ENCODE results near the gene WDR86. TPM values are rescaled to one million over a fixed set of nuclear protein-coding genes. Genes with fewer than 3 reads are reported as not detected.

Gene WDR86
- total RNA-seq (under 1 TPM; 0.47 to 0.85 TPM), polyA plus RNA-seq (1 to 10 TPM in 1 of 3 donors, under 1 TPM in 2; 0.67 to 1.2 (median 0.81) TPM), total RNA-seq (0 to 8.4 (median 0.27) reads per million in 6 experiments)

- POLR2A ChIA-PET = interaction anchor here (1.1 to 2.5 kb wide), 3 partner anchors 10 to 38 kb away, joined by 4 to 11 read pairs (median 6); no protein-coding TSS in a partner anchor
- DNase-seq = peak in 3 of 10 donors; percentile 30 to 47 (median 38)
- H3K4me3 Mint-ChIP-seq = peak within 1 kb of the TSS; percentile 61 to 90 (median 82)
- peaks cover 0 to 2% (median 0%) of the 10 kb centered on the region in 3 donors for H3K36me3 Mint-ChIP-seq
- ATAC-seq = peak in 1 of 2 donors; percentile 33
- peak within 1 kb of the TSS; percentile 61 to 94 (median 87) for H3K27ac Mint-ChIP-seq
- H3K9me3 Mint-ChIP-seq = no peaks in the 10 kb centered on the region
- peaks cover 6 to 29% (median 24%) of the 10 kb centered on the region in 5 donors for H3K27me3 Mint-ChIP-seq
- H3K4me1 Mint-ChIP-seq = peaks cover 9 to 31% (median 23%) of the 10 kb centered on the region in 4 donors
Measured at GRCh38 chr7:151409667-151410404, at the start of gene WDR86. WDR86 (minus strand) TSS chr7:151410038; CDS start chr7:151409589, 449 bp downstream.

- POLR2A ChIA-PET = no interaction called here
- ATAC-seq = no peak
- no peak overlapping the region for H3K27ac Mint-ChIP-seq
- peaks cover 0 to 7% (median 2%) of the 10 kb centered on the region in 3 donors for H3K36me3 Mint-ChIP-seq
- no peak overlapping the region for H3K4me3 Mint-ChIP-seq
- no peak for DNase-seq
- peaks cover 0 to 6% (median 2%) of the 10 kb centered on the region in 4 donors for H3K4me1 Mint-ChIP-seq
- peaks cover 2 to 15% (median 4%) of the 10 kb centered on the region in 5 donors for H3K27me3 Mint-ChIP-seq
- H3K9me3 Mint-ChIP-seq = peaks cover 0 to 23% (median 3%) of the 10 kb centered on the region in 9 donors
Measured at GRCh38 chr7:151457534-151457933, 47.7 kb upstream of the WDR86 start.

DNA sequence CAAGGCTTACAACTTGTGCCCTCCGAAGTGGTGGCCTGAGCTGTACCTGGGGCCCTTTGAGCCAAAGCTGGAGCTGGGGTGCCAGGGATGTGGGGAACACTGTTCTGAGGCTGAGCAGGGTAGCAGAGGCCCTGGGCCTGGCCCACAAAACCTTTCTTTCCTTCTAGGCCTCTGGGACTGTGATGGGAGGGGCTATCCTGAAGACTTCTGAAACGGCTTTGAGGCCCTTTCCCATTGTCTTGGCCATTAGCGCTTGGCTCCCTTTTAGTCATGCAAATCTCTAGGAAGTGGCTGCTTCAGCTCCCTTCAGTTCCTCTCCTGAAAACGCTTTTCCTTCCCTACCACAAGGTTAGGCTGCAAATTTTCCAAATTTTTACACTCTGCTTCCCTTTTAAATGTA, 46.9 kb upstream of the WDR86 start:
- Mint-ChIP-seq H3K27ac (no peak overlapping the region), H3K36me3 (no peaks in the 10 kb centered on the region), H3K27me3 (peaks cover 2 to 15% (median 4%) of the 10 kb centered on the region in 5 donors), H3K4me1 (peaks cover 0 to 6% (median 2%) of the 10 kb centered on the region in 4 donors), H3K4me3 (no peak overlapping the region), H3K9me3 (peaks cover 0 to 15% (median 3%) of the 10 kb centered on the region in 9 donors)
- DNase-seq (no peak), ATAC-seq (no peak)
- POLR2A ChIA-PET = no interaction called here

GRCh38 chr7:151456276-151456675, 46.4 kb upstream of the WDR86 start:
- peaks cover 0 to 13% (median 0%) of the 10 kb centered on the region in 9 donors for H3K9me3 Mint-ChIP-seq
- peak overlapping the region in 1 of 10 donors; percentile 22 for H3K27ac Mint-ChIP-seq
- H3K4me1 Mint-ChIP-seq = peaks cover 0 to 6% (median 2%) of the 10 kb centered on the region in 4 donors
- no peak for DNase-seq
- peaks cover 2 to 15% (median 4%) of the 10 kb centered on the region in 5 donors for H3K27me3 Mint-ChIP-seq
- H3K4me3 Mint-ChIP-seq = no peak overlapping the region
- POLR2A ChIA-PET = no interaction called here
- no peaks in the 10 kb centered on the region for H3K36me3 Mint-ChIP-seq
- ATAC-seq = no peak

DNA sequence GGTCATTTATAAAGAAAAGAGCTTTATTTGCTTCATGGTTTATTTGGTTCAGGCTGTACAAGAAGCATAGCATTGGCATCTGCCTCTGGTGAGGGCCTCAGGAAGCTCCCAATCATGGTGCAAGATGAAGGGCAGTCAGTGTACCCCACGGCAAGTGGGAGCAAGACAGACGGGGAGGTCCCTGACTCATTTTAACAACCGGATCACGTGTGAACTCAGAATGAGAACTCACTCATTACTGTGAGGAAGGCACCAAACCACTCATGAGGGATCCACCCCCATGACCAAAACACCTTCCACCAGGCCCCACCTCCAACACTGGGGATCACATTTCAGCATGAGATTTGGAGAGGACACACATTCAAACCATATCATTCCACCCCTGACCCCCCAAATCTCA, 45.9 kb upstream of the WDR86 start:
- no peaks in the 10 kb centered on the region for H3K36me3 Mint-ChIP-seq
- H3K4me1 Mint-ChIP-seq = peaks cover 0 to 6% (median 1%) of the 10 kb centered on the region in 4 donors
- no peak overlapping the region for H3K27ac Mint-ChIP-seq
- H3K9me3 Mint-ChIP-seq = peaks cover 0 to 7% (median 0%) of the 10 kb centered on the region in 9 donors
- no peak overlapping the region for H3K4me3 Mint-ChIP-seq
- POLR2A ChIA-PET = no interaction called here
- ATAC-seq (no peak), DNase-seq (no peak)
- H3K27me3 Mint-ChIP-seq = peaks cover 4 to 15% (median 5%) of the 10 kb centered on the region in 5 donors

DNA sequence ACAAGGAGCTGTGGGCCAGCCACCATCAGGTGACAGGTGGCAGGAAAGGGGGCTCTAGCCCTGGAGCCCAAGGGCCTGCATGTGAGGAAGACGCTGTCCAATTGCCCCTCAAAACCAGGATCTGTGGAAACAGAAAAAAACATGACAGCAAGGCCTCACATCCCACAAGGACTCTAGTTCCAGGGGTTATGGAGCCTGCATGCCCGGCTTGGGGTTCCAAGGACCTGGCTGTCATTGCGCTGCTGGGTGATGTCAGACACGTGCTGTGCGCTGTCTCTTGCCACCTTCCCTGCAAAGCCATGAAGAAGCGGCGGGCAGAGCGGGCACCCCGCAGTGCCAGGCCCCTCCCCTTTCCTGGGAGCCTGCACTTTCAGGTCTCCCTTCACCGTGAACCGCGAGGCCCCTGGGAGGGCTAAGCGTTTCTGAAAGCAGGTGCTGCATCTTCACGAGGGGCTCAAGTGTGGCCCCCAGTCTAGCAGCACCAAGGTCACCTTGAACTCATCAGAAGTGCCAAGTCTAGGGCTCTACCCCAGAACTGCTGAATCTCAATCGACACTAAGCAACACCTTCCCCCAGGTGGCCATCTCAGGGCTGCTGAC, 45.2 kb upstream of the WDR86 start:
- ATAC-seq (no peak), DNase-seq (no peak)
- Mint-ChIP-seq H3K27me3 (peaks cover 1 to 9% (median 4%) of the 10 kb centered on the region in 5 donors), H3K27ac (no peak overlapping the region), H3K4me1 (peaks cover 0 to 6% (median 1%) of the 10 kb centered on the region in 4 donors), H3K4me3 (no peak overlapping the region), H3K9me3 (peaks cover 0 to 2% (median 0%) of the 10 kb centered on the region in 9 donors), H3K36me3 (no peaks in the 10 kb centered on the region)
- POLR2A ChIA-PET = no interaction called here

DNA sequence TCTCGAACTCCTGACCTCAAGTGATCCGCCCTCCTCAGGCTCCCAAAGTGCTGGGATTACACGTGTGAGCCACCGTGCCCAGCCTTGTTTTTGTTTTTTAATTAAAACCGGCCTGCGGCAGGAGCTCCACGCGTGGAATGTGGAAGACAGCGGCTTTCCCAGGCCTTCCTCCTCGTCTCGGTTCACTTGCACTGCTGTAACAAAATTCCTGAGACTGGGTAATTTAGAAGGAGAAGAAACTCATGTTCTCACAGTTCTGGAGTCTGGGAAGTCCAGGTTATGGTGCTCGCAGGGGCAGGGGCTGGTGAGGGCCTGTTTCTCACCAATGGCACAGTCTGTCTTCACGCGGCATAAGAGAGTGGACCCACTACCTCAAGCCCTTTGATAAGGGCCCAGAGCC, 44.5 kb upstream of the WDR86 start:
- no peaks in the 10 kb centered on the region for H3K9me3 Mint-ChIP-seq
- H3K36me3 Mint-ChIP-seq = no peaks in the 10 kb centered on the region
- peaks cover 0 to 6% (median 4%) of the 10 kb centered on the region in 5 donors for H3K27me3 Mint-ChIP-seq
- H3K27ac Mint-ChIP-seq = no peak overlapping the region
- no peak for DNase-seq
- no peak for ATAC-seq
- H3K4me3 Mint-ChIP-seq = no peak overlapping the region
- POLR2A ChIA-PET = no interaction called here
- H3K4me1 Mint-ChIP-seq = peaks cover 0 to 11% (median 3%) of the 10 kb centered on the region in 4 donors

- Mint-ChIP-seq H3K4me1 (peaks cover 2 to 11% (median 3%) of the 10 kb centered on the region in 4 donors), H3K27ac (no peak overlapping the region), H3K27me3 (peaks cover 0 to 6% (median 4%) of the 10 kb centered on the region in 5 donors), H3K36me3 (no peaks in the 10 kb centered on the region), H3K4me3 (no peak overlapping the region), H3K9me3 (no peaks in the 10 kb centered on the region)
- DNase-seq (no peak), ATAC-seq (peak in 1 of 2 donors; percentile 14)
- POLR2A ChIA-PET = no interaction called here
Measured at GRCh38 chr7:151453326-151453791, 43.5 kb upstream of the WDR86 start.

DNA sequence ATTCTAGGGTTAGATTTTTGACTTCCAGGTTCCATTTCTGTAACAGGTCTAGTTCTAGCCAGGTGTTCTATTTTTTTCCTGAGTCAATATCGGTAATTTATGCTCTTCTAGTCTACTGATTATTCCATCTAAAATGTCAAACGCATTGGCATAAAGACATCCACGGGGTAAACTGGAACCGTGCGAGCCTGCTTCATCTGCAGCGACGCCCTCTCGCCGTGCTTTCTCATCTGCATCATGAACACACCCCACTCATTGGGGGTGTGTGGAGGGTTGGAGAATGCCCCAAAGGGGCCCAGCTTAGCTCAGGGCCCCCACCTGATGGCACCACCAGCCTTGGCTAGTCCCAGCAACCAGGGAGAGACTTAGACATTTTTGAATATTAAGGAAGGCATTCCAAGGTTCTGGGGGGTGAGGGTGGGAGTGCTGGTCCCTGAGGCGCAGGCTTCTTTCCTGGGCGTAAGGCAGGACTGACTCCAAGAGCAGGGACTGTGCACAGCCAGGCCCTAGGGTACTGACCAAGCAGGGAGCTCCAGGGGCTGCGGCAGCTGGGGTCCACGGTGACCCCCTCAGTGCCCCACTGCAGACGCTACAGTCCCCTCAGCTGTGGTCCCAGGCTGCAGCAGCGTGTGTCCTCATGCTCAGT, 43.0 kb upstream of the WDR86 start:
- ATAC-seq (no peak), DNase-seq (no peak)
- POLR2A ChIA-PET = no interaction called here
- no peak overlapping the region for H3K27ac Mint-ChIP-seq
- H3K36me3 Mint-ChIP-seq = no peaks in the 10 kb centered on the region
- H3K27me3 Mint-ChIP-seq = peaks cover 0 to 6% (median 4%) of the 10 kb centered on the region in 5 donors
- peaks cover 2 to 11% (median 3%) of the 10 kb centered on the region in 4 donors for H3K4me1 Mint-ChIP-seq
- H3K4me3 Mint-ChIP-seq = no peak overlapping the region
- no peaks in the 10 kb centered on the region for H3K9me3 Mint-ChIP-seq

GRCh38 chr7:151451626-151452571, 42.1 kb upstream of the WDR86 start:
- ATAC-seq (no peak), DNase-seq (no peak)
- Mint-ChIP-seq H3K9me3 (no peaks in the 10 kb centered on the region), H3K27me3 (peaks cover 0 to 6% (median 4%) of the 10 kb centered on the region in 5 donors), H3K4me3 (no peak overlapping the region), H3K4me1 (peaks cover 0 to 6% (median 5%) of the 10 kb centered on the region in 4 donors), H3K36me3 (no peaks in the 10 kb centered on the region), H3K27ac (no peak overlapping the region)
- POLR2A ChIA-PET = no interaction called here

DNA sequence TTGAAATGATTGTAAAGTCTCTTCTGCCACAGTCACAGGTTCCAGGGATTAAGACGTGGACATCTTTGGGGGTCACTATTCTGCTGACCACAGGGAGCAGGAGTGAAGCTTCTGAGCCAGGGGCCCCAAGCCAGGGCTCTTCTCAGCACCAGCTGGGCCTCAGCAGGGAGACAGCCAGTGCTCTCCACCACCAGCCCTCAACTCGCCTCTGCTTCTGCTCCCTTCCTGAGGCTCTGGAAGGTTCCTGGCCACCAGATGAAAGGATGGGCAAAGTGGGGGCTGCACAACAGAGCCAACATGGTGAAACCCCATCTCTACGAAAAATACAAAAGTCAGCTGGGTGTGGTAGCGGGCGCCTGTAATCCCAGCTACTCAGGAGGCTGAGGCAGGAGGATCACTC, 41.3 kb upstream of the WDR86 start:
- H3K27ac Mint-ChIP-seq = peak overlapping the region in 1 of 10 donors; percentile 52
- H3K4me3 Mint-ChIP-seq = no peak overlapping the region
- peaks cover 2 to 10% (median 5%) of the 10 kb centered on the region in 4 donors for H3K4me1 Mint-ChIP-seq
- H3K9me3 Mint-ChIP-seq = no peaks in the 10 kb centered on the region
- DNase-seq (no peak), ATAC-seq (no peak)
- no peaks in the 10 kb centered on the region for H3K36me3 Mint-ChIP-seq
- peaks cover 0 to 6% (median 4%) of the 10 kb centered on the region in 5 donors for H3K27me3 Mint-ChIP-seq
- POLR2A ChIA-PET = no interaction called here

Measured in naive thymus-derived CD8-positive, alpha-beta T cell (primary cell).